Epithelial cell of esophagus (primary cell): Measurements from ENCODE around the gene OOSP4B.
"Not testable (repeated sequence)": the region's sequence is repeated elsewhere in the genome, so short reads cannot be mapped to it uniquely, and the experiment has no call there.

Source experiments
- DNase-seq: peaks from one replicate; pipeline ENCODE4 v3.0.0; 2010; ENCODE audit warnings: low read depth
- H3K4me3 ChIP-seq: 2 replicates; pipeline ENCODE4 v1.5.1; 2011; ENCODE audit warnings: mild to moderate bottlenecking, low read length, control low read depth
- TF ChIP-seq, protein P1 (sequence below): IDR thresholded peaks from 2 replicates; pipeline ENCODE4 v1.5.1; 2011; ENCODE audit warnings: low read depth, mild to moderate bottlenecking, low read length, control low read depth, inconsistent platforms; ENCODE audit not compliant: insufficient read depth; ENCODE audit errors: missing control alignments

OOSP4B gene

DNA sequence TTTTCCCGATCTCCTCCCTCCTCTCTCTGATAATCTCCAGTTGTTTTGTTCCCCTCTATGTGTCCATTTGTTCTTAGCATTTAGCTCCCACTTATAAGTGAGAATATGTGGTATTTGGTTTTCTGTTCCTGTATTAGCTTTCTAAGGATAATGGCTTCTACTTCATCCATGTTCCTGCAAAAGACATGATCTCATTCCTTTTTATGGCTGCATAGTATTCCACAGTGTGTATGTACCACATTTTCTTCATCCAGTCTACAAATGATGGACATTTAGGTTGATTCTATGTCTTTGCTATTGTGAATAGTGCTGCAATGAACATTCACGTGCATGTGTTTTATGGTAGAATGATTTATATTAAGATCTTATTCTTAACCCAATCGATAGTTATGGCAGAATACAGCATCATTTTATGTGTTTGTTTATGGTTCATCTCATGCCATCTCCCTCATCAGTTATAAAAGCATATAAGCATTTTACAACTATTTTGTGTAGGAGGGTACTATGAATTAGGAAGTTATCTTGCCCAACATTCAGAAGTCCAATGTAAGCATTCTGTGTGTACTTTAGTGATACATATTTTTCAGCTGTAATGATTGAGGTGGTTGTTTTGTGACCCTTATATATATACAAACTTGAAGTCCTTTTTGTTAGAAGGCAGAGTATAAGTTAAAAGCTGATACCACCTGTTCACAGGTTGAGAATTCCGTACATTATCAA, 42.7 kb downstream of the OOSP4B start:
- H3K4me3 ChIP-seq: no peak overlapping the region
- TF ChIP-seq, protein P1, sequence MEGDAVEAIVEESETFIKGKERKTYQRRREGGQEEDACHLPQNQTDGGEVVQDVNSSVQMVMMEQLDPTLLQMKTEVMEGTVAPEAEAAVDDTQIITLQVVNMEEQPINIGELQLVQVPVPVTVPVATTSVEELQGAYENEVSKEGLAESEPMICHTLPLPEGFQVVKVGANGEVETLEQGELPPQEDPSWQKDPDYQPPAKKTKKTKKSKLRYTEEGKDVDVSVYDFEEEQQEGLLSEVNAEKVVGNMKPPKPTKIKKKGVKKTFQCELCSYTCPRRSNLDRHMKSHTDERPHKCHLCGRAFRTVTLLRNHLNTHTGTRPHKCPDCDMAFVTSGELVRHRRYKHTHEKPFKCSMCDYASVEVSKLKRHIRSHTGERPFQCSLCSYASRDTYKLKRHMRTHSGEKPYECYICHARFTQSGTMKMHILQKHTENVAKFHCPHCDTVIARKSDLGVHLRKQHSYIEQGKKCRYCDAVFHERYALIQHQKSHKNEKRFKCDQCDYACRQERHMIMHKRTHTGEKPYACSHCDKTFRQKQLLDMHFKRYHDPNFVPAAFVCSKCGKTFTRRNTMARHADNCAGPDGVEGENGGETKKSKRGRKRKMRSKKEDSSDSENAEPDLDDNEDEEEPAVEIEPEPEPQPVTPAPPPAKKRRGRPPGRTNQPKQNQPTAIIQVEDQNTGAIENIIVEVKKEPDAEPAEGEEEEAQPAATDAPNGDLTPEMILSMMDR: no peak
- DNase-seq: no peak

DNA sequence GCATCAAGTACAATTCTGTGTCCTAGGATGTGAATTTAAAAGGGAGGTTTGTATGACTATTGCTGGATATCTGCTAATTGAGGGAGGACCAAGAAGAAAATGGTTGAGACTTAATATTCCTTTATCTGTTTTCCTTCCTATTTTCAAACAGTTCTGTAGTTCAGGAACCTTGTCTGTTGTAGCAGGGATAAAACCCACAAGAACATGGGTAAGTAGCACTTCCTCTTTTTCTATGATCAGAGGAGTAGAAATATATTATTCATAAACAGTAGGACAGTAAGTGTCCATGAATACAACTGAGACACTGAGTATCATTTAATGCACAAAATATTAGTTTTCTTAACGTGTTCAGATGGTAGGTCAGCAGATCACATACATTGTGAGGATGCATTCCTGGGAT, 47.1 kb downstream of the OOSP4B start:
- DNase-seq: no peak
- no peak overlapping the region for H3K4me3 ChIP-seq
- TF ChIP-seq, protein P1: no peak

DNA sequence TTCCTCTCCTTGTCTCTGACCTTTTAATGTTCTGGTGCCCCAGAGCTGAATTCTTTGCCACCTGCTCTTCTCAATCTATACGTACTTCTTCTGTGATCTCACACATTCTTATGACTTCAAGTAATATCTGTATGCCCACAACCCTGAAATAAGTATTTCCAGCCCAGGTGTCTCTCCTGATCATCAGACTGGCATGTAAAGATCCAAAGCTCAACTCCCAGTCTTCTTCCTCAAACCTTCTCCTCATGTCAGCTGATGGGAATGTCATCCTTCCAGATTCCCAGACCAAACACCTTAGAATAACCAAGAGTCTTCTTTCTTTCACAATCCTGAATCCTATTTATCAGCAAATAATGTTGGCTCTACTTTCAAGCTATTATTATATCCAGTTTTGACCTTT, 48.8 kb downstream of the OOSP4B start:
- TF ChIP-seq, protein P1: no peak
- no peak overlapping the region for H3K4me3 ChIP-seq
- DNase-seq: no peak

DNA sequence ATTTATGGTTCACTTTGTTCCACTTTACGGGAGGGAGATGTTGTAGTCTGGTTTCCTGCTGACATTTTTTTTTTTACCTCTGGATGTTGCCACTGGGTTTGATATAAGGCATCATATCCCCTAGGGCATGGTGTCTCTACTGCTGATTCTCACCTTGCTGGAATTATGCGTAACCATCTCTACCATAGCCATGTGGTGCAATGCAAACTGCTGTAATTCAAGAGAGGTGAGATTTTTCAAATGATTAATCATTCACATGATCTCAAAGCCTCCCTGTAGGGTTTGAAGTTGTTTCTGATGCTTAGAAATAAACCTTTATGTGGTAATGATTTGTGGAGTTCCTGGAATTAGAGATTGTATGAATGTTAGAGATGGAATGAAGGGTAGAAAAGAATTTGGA, 52.5 kb downstream of the OOSP4B start:
- TF ChIP-seq, protein P1: no peak
- H3K4me3 ChIP-seq: no peak overlapping the region
- peak; percentile 61 for DNase-seq

DNA sequence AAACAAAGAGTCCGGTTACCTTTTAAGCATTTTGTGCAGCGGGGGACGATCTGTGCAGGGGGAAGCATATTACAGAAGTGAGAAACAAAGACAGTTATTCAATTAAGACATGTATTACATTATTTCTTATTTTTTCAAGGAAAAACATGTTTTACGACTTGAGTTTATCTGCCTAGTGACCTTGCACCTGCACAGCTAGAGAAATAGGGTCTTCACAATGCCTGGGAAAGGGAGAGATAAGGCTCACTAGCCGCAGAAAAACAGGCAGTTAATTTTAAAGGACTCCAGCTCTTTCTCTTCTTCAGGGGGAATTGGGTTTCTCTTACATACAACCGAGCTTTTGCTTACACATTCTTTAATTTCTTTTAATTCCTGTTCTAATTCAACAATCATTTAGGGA, 54.7 kb downstream of the OOSP4B start:
- DNase-seq, H3K4me3 ChIP-seq: not testable (repeated sequence)

DNA sequence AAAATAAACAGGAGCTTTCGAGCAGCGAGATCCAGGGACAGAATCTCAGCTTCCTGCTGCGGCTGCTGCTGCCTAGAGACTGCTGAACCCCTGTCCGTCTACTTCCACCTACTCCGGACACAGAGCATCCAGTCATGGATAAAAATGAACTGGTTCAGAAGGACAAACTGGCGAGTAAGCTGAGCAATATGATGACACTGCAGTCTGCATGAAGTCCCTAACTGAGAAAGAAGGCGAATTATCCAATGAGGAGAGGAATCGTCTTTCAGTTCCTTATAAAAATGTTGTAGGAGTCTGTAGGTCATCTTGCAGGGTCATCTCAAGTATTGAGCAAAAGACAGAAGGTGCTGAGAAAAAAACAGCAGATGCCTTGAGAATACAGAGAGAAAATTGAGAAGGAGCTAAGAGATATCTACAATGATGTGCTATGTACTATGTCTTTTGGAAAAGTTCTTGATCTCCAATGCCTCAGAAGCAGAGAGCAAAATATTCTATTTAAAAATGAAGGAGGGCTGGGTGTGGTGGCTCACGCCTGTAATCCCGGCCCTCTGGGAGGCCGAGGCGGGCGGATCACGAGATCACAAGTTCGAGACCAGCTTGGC, 60.3 kb downstream of the OOSP4B start:
- TF ChIP-seq, protein P1: no peak
- no peak overlapping the region for H3K4me3 ChIP-seq
- no peak for DNase-seq

DNA sequence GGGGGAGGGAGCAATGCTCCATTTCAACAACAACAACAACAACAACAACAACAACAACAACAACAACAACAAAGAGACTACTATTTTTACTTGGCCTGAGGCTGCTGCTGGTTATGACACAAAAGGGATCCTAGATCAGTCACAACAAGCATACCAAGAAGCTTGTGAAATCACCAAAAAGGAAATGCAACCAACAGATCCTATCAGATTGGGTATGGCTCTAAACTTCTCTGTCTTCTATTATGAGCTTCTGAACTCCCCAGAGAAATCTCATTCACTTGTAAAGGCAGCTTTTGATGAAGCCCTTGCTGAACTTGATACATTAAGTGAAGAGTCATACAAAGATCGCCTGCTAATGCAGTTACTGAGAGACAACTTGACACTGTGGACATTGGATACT, 61.0 kb downstream of the OOSP4B start:
- TF ChIP-seq, protein P1: no peak
- no peak for DNase-seq
- no peak overlapping the region for H3K4me3 ChIP-seq
